ENCODE data around the gene ARID3A. TPM values are rescaled to one million over a fixed set of nuclear protein-coding genes. Genes with fewer than 3 reads are reported as not detected.

ARID3A gene
- total RNA-seq, 2 donors from 2014 or later = 3.8 to 18.7 TPM

DNA sequence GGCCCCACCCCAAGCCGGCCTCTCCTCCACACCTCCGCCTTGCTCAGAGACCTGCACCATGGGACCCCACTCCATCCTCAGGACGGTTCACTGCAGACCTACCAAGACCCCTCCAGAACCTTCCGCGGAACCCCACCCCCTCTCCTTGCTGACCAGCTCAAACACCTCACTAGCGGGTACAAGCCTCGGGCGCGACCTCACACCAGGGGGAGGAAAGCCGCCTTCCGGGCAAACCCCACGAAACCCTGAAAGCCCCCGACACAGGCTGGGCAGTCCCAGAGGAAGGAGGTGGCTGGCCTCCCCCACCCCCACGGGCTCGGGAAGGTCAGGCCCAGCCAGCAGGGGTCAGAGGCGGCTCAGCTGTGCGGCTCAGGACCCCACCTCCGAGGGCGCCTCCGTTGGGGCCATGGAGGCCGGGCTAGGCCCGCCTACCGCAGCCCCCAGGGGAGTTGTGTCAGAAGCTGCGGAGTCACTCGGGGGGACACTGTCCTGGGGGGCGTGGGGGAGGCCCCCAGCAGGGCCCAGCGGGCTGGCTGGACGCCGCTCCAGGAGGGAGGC lies 84.2 kb downstream of the ARID3A start:
- WGBS = 82% methylated on average over 27 of the region's 29 CpGs
- intact Hi-C loops (cut with DNase I) = no loop called here
- Histone ChIP-seq H3K27ac (no peak overlapping the region), H3K27me3 (replicated peaks; ENCODE audit: insufficient read depth) (no peaks in the 10 kb centered on the region), H3K36me3 (peaks cover 6 to 23% of the 10 kb centered on the region in 2 donors), H3K4me3 (no peak overlapping the region), H3K4me1 (replicated peaks) (no peaks in the 10 kb centered on the region), H3K9me3 (no peaks in the 10 kb centered on the region)
- DNase-seq (ENCODE audit: low spot score) = no peak
- TF ChIP-seq POLR2AphosphoS5 (IDR thresholded peaks at IDR 0.05) (no peak), POLR2A (IDR thresholded peaks at IDR 0.05) (no peak)
- TF ChIP-seq, protein P1, sequence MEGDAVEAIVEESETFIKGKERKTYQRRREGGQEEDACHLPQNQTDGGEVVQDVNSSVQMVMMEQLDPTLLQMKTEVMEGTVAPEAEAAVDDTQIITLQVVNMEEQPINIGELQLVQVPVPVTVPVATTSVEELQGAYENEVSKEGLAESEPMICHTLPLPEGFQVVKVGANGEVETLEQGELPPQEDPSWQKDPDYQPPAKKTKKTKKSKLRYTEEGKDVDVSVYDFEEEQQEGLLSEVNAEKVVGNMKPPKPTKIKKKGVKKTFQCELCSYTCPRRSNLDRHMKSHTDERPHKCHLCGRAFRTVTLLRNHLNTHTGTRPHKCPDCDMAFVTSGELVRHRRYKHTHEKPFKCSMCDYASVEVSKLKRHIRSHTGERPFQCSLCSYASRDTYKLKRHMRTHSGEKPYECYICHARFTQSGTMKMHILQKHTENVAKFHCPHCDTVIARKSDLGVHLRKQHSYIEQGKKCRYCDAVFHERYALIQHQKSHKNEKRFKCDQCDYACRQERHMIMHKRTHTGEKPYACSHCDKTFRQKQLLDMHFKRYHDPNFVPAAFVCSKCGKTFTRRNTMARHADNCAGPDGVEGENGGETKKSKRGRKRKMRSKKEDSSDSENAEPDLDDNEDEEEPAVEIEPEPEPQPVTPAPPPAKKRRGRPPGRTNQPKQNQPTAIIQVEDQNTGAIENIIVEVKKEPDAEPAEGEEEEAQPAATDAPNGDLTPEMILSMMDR (IDR thresholded peaks at IDR 0.05) = no peak

DNA sequence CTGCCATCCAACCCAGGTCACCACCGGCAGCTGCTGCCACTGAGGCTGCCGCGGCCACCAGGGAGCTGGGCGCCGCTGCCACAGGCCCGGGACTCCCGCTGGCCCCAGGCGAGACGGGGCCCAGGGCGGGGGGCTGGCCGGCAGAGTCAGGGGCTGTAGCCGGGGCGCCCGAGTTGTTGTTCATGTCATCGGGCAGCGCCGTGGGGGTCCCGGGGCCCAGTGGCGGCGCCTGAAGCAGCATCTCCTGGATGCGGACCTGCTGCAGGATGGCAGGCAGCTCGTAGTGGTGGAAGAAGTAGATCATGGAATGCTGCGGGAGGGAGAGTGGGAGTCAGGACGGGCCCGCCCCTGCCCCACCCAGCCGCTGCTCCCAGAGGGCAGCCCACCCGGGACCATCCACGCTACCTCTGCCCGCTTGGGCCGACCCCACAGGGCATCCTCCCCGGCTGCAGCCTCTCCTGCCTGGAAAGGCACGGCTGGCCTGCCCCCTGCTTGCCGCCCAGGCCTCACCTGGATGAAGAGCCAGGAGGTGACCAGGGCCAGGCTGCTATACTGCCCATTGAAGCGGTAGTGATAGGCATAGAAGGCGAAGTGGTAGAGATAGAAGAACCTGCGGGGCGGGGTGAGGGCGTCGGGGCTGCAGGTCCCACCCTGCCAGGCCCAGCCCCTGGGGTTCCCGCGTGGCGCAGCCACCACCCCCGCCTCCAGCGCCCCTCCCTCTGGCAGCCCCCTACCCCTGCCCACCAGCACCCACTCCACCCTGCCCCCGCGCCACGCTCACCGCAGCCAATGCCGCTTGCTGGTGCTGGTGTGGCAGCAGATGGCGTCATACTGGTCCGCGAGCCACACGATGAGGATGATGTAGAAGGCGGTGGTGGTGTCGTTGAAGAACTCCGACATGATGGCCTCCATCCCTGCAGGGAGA lies 85.0 kb downstream of the ARID3A start:
- Histone ChIP-seq H3K4me3 (no peak overlapping the region), H3K4me1 (replicated peaks) (peaks cover 4% of the 10 kb centered on the region), H3K36me3 (peaks cover 6 to 23% of the 10 kb centered on the region in 2 donors), H3K27ac (no peak overlapping the region), H3K27me3 (replicated peaks; ENCODE audit: insufficient read depth) (no peaks in the 10 kb centered on the region), H3K9me3 (no peaks in the 10 kb centered on the region)
- 92% methylated on average over 53 of the region's 56 CpGs for WGBS
- TF ChIP-seq, protein P1 (IDR thresholded peaks at IDR 0.05) = no peak
- TF ChIP-seq POLR2A (IDR thresholded peaks at IDR 0.05) (no peak), POLR2AphosphoS5 (IDR thresholded peaks at IDR 0.05) (no peak)
- intact Hi-C loops (cut with DNase I) = no loop called here
- no peak for DNase-seq (ENCODE audit: low spot score)

DNA sequence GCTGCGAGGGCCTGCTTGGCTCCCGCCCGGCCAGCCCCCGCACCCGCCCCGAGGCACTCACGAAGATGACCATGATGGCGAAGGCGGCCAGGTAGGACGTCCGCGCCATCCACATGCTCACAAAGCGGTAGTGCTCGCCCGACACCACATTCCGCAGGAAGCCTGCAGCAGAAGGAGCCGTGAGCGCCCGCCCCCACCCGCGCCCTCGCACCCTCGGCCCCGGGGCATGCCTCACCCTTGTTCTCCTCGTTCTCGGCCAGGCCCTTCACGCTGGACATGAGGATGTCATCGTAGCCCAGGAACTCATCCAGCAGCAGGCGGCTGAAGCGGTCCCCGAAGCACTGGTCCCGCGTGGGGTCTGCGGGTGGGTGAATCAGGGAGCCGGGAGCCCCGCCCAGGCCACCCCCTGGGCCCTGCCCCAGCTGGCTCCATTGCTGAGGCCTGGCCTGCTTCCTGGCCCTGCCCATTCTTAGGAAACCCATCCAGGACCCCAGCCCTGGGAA lies 86.0 kb downstream of the ARID3A start:
- H3K9me3 ChIP-seq = no peaks in the 10 kb centered on the region
- TF ChIP-seq POLR2A (IDR thresholded peaks at IDR 0.05) (no peak), POLR2AphosphoS5 (IDR thresholded peaks at IDR 0.05) (no peak)
- TF ChIP-seq, protein P1 (IDR thresholded peaks at IDR 0.05) = no peak
- DNase-seq (ENCODE audit: low spot score) = no peak
- 93% methylated on average over 30 of the region's 36 CpGs for WGBS
- intact Hi-C loops (cut with DNase I) = no loop called here
- H3K27ac ChIP-seq = no peak overlapping the region
- H3K36me3 ChIP-seq = peaks cover 6 to 23% of the 10 kb centered on the region in 2 donors
- peaks cover 14% of the 10 kb centered on the region for H3K4me1 ChIP-seq (replicated peaks)
- H3K27me3 ChIP-seq (replicated peaks; ENCODE audit: insufficient read depth) = no peaks in the 10 kb centered on the region
- no peak overlapping the region for H3K4me3 ChIP-seq

DNA sequence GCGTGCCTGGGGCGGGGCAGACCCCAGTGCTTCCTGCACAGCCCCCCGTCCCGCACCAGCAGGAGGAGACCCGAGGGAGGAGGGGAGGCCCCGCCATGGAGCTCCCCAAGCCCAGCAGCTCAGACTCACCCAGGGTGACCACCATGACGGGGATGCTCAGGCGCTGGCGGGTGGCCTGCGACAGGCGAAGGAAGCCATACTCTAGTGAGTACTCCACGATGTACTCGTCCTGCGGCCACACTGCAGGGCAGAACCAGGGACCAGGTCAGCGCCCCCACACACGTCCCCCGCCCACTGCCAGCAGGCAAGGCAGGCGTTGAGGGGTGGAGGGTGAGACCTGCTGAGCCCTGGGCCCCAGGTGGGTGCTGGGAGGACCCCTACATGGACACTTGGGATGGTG lies 86.5 kb downstream of the ARID3A start:
- WGBS = 89% methylated on average over 11 of the region's 18 CpGs
- intact Hi-C loops (cut with DNase I) = no loop called here
- no peak overlapping the region for H3K27ac ChIP-seq
- DNase-seq (ENCODE audit: low spot score) = no peak
- H3K27me3 ChIP-seq (replicated peaks; ENCODE audit: insufficient read depth) = no peaks in the 10 kb centered on the region
- TF ChIP-seq POLR2A (IDR thresholded peaks at IDR 0.05) (no peak), POLR2AphosphoS5 (IDR thresholded peaks at IDR 0.05) (no peak)
- TF ChIP-seq, protein P1 (IDR thresholded peaks at IDR 0.05) = no peak
- no peak overlapping the region for H3K4me3 ChIP-seq
- no peaks in the 10 kb centered on the region for H3K9me3 ChIP-seq
- peaks cover 6 to 23% of the 10 kb centered on the region in 2 donors for H3K36me3 ChIP-seq
- peaks cover 19% of the 10 kb centered on the region for H3K4me1 ChIP-seq (replicated peaks)
